DOHH2 (cell line): ENCODE results near the gene TMEM50B.
A peak's percentile ranks its signal among the peaks of the same experiment; 100 is the strongest.

Experiments
- H3F3A ChIP-seq: fragments of 200-600 bp; sonication (generic), shearing (Covaris generic); 2 replicates; pipeline ENCODE4 v1.6.0; 2016; ENCODE audit warnings: antibody characterized with exemption, mild to moderate bottlenecking; ENCODE audit not compliant: control insufficient read depth, insufficient read depth
- H3K27ac ChIP-seq: fragments of 200-600 bp; sonication (generic); 2 replicates; pipeline ENCODE4 v1.5.1; 2014; ENCODE audit warnings: low read depth, mild to moderate bottlenecking, low read length, moderate library complexity
- H3K27me3 ChIP-seq: fragments of 200-600 bp; sonication (generic); 2 replicates; pipeline ENCODE4 v1.6.1; 2014; ENCODE audit warnings: mild to moderate bottlenecking, low read length, mixed read lengths; ENCODE audit not compliant: control insufficient read depth
- H3K36me3 ChIP-seq: fragments of 200-600 bp; sonication (generic); 2 replicates; pipeline ENCODE4 v1.6.1; 2014; ENCODE audit warnings: mild to moderate bottlenecking, low read length, moderate library complexity, mixed read lengths; ENCODE audit not compliant: control insufficient read depth
- H3K4me1 ChIP-seq: fragments of 200-600 bp; sonication (generic); 2 replicates; pipeline ENCODE4 v1.6.1; 2014; ENCODE audit warnings: mild to moderate bottlenecking, low read length, mixed read lengths; ENCODE audit not compliant: control insufficient read depth
- H3K4me2 ChIP-seq: fragments of 200-600 bp; sonication (generic); 2 replicates; pipeline ENCODE4 v1.6.0; 2014; ENCODE audit warnings: mild to moderate bottlenecking, low read length, moderate library complexity
- H3K4me3 ChIP-seq: fragments of 200-600 bp; sonication (generic); 2 replicates; pipeline ENCODE4 v1.5.1; 2014; ENCODE audit warnings: mild to moderate bottlenecking, low read length, mixed read lengths
- H3K79me2 ChIP-seq: fragments of 200-600 bp; sonication (generic); 2 replicates; pipeline ENCODE4 v1.6.1; 2014; ENCODE audit warnings: mild to moderate bottlenecking, low read length, mixed read lengths; ENCODE audit not compliant: control insufficient read depth
- H3K9me2 ChIP-seq: fragments of 200-600 bp; sonication (generic); replicated peaks from 2 replicates; pipeline ENCODE4 v1.6.1; 2014; ENCODE audit warnings: mild to moderate bottlenecking, low read length, mixed read lengths; ENCODE audit not compliant: control insufficient read depth
- H3K9me3 ChIP-seq: fragments of 200-600 bp; sonication (generic); 2 replicates; pipeline ENCODE4 v1.6.1; 2014; ENCODE audit warnings: antibody characterized with exemption, low read length, mixed read lengths; ENCODE audit not compliant: control insufficient read depth, insufficient read depth
- H4K20me1 ChIP-seq: fragments of 200-600 bp; sonication (generic); 2 replicates; pipeline ENCODE4 v1.6.0; 2014; ENCODE audit warnings: low read depth, mild to moderate bottlenecking, antibody characterized with exemption, low read length, moderate library complexity; ENCODE audit not compliant: control insufficient read depth, insufficient read depth
- CTCF ChIP-seq: fragments of 200-600 bp; sonication (generic); IDR thresholded peaks from one replicate; pipeline ENCODE4 v1.5.1; 2014; ENCODE audit warnings: antibody characterized with exemption, mild to moderate bottlenecking, low read depth, low read length; ENCODE audit not compliant: poor library complexity, severe bottlenecking
- EZH2phosphoT487 ChIP-seq: fragments of 200-600 bp; sonication (generic); IDR thresholded peaks from 2 replicates; pipeline ENCODE4 v1.6.1; 2017; ENCODE audit warnings: borderline replicate concordance, mild to moderate bottlenecking, antibody characterized with exemption, low read length, moderate library complexity, mixed read lengths

The TMEM50B gene

GRCh38 chr21:33479679-33480480, at the start of gene TMEM50B:
Gene TMEM50B, minus strand, starts transcription at chr21:33479974. Its CDS starts 11,089 bp downstream, at chr21:33468885.
- Histone ChIP-seq H3K79me2 (peaks cover 37% of the 10 kb centered on the region), H3K9me3 (no peaks in the 10 kb centered on the region), H3K27me3 (no peaks in the 10 kb centered on the region), H3K4me3 (peak within 1 kb of the TSS; percentile 76), H3K27ac (peak within 1 kb of the TSS; percentile 68), H3K9me2 (no peaks in the 10 kb centered on the region), H4K20me1 (no peaks in the 10 kb centered on the region), H3K4me2 (peak within 1 kb of the TSS; percentile 84), H3K36me3 (0 out of 2 replicates have a peak, but pooled peaks cover 2% of the 10 kb centered on the region), H3K4me1 (peaks cover 13% of the 10 kb centered on the region), H3F3A (peaks cover 2% of the 10 kb centered on the region; the same call in 1 of the 2 replicates)
- TF ChIP-seq EZH2phosphoT487 (no peak), CTCF (peak; percentile 39)

DNA sequence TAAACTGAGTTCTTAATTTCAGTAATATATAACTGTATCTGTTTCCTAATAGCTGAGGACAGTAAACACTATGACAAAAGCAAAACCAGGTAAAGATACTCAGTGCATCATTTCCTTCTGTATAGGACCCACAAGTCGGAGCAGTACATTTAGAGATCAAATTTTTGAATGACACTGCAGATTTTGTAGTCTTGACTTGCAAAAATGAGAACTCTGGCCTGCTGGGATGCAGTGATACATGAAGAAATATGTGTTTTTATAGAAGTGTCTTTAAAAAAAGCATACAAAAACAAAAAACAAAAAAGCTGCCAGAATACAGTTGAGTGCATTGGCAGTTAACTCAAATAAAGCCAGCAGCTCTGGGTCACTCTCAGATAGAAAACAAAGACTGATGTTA, 43.2 kb upstream of the TMEM50B start:
- H3K9me2 ChIP-seq = no peaks in the 10 kb centered on the region
- no peaks in the 10 kb centered on the region for H3K79me2 ChIP-seq
- TF ChIP-seq CTCF = no peak
- TF ChIP-seq EZH2phosphoT487 = no peak
- peaks cover 10% of the 10 kb centered on the region for H3F3A ChIP-seq
- H3K27me3 ChIP-seq = no peaks in the 10 kb centered on the region
- H3K4me3 ChIP-seq = no peak overlapping the region
- H3K4me1 ChIP-seq = peaks cover 9% of the 10 kb centered on the region
- no peaks in the 10 kb centered on the region for H3K9me3 ChIP-seq
- H4K20me1 ChIP-seq = no peaks in the 10 kb centered on the region
- H3K27ac ChIP-seq = no peak overlapping the region
- no peak overlapping the region for H3K4me2 ChIP-seq
- peaks cover 74% of the 10 kb centered on the region for H3K36me3 ChIP-seq

DNA sequence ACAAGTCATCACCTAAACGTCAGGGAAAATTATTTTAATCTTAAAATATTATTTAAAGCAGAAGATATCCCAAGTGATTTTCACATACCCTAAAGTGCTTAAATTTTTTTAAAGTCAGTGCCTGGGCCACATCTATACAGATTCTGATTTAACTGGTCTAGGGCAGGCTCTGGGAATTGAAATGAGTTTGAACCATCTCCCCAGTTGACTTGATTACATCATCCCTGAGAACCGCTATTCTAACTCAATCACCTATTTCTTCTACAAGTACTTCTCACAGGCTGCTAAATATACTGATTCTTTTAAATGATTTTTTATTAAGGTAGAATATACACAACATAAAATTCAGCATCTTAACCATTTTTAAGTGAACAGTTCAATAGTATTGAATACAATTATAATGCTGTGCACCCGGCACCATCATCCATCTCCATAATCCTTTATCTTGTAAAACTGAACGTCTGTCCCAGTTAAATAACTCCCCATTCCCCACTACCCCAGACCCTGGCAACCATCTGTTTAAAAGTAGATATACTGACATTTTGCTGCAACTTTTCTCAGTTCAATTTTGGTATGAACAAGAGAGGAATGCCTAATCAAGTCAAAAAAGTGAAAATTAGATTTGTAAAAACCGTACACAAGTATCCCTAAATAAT, 42.7 kb upstream of the TMEM50B start:
- no peak for TF ChIP-seq CTCF
- no peak for TF ChIP-seq EZH2phosphoT487
- Histone ChIP-seq H3K4me2 (no peak overlapping the region), H3K4me3 (no peak overlapping the region), H3K27me3 (no peaks in the 10 kb centered on the region), H3F3A (peaks cover 10% of the 10 kb centered on the region), H3K79me2 (no peaks in the 10 kb centered on the region), H3K27ac (no peak overlapping the region), H4K20me1 (no peaks in the 10 kb centered on the region), H3K9me2 (no peaks in the 10 kb centered on the region), H3K4me1 (peaks cover 9% of the 10 kb centered on the region), H3K36me3 (peaks cover 74% of the 10 kb centered on the region), H3K9me3 (no peaks in the 10 kb centered on the region)
